Sigmoid colon (tissue), 7 donors: ENCODE measurements around the gene ANGPTL8. TPM values are rescaled to one million over a fixed set of nuclear protein-coding genes. Genes with fewer than 3 reads are reported as not detected.
A peak's percentile ranks its signal among the peaks of the same experiment; 100 is the strongest.

Experiments used
- DNase-seq: peaks from one replicate; pipeline ENCODE4 v3.0.0-alpha.2; 2019
- H3K27ac ChIP-seq, 4 donors: fragments of 200-600 bp; sonication (generic); one replicate each; pipeline ENCODE4 v1.5.1; 2016 to 2019; ENCODE audit warnings: mild to moderate bottlenecking in 1 of 4
- H3K27me3 ChIP-seq, 3 donors: fragments of 200-600 bp; sonication (generic); one replicate each; pipeline ENCODE4 v1.5.1; 2019; ENCODE audit warnings: mild to moderate bottlenecking in 1 of 3
- H3K36me3 ChIP-seq, 4 donors: fragments of 200-600 bp; sonication (generic); one replicate each; pipeline ENCODE4 v1.5.1; 2016 to 2019
- H3K4me1 ChIP-seq, 4 donors: fragments of 200-600 bp; sonication (generic); one replicate each; pipeline ENCODE4 v1.5.1; 2017 to 2019
- H3K4me3 ChIP-seq, 4 donors: fragments of 200-600 bp; sonication (generic); one replicate each; pipeline ENCODE4 v1.5.1; 2017 to 2019; ENCODE audit warnings: mild to moderate bottlenecking in 2 of 4, moderate library complexity in 1 of 4
- H3K9me3 ChIP-seq, 4 donors: fragments of 200-600 bp in 3 of 4; sonication (generic) in 3 of 4; one replicate each; pipeline versions ENCODE4 v1.5.1 to v1.6.1; 2013 to 2019
- CTCF ChIP-seq, 4 experiments: fragments of 450-650 bp in 3 of 4; fragments of 200-600 bp in 1 of 4; IDR thresholded peaks; one replicate each; pipeline ENCODE4 v1.5.1; 2016 to 2019; ENCODE audit warnings: antibody characterized with exemption in 4 of 4, mild to moderate bottlenecking in 3 of 4, moderate library complexity in 2 of 4
- EP300 ChIP-seq, 4 donors: sonication (generic); formaldehyde crosslinking; IDR thresholded peaks; one replicate each; pipeline ENCODE4 v1.6.1; 2017; ENCODE audit warnings: antibody characterized with exemption in 4 of 4
- POLR2A ChIP-seq, 2 donors: fragments of 450-650 bp; IDR thresholded peaks; one replicate each; pipeline ENCODE4 v1.6.1; 2016; ENCODE audit warnings: antibody characterized with exemption in 2 of 2, mild to moderate bottlenecking in 2 of 2, moderate library complexity in 2 of 2
- POLR2AphosphoS5 ChIP-seq, 4 donors: sonication (generic); formaldehyde crosslinking; IDR thresholded peaks; one replicate each; pipeline ENCODE4 v1.6.1; 2017; ENCODE audit warnings: antibody characterized with exemption in 4 of 4
- WGBS, 2 donors: extraction: QIAGEN DNeasy Blood & Tissue Kit; methylation state at CpG; one replicate each; pipeline ENCODE4 v1.1.7; 2013; 5-methylcytosine and 5-hydroxymethylcytosine counted together
- intact Hi-C: fragments of 100-400 bp; cut with DNase I; formaldehyde crosslinking; loops from one replicate; pipeline ENCODE4 v1.15.1; 2023
- polyA plus RNA-seq, 3 donors: library from polyadenylated mRNA; stranded (reverse); fragments of 200-250 nt; gene quantifications; one replicate each; pipeline ENCODE4 v1.2.3, GENCODE V29; 2013
- total RNA-seq, 4 donors: library from RNA; depleted of rRNA; stranded (reverse); fragments of >200 nt; gene quantifications; one replicate each; pipeline ENCODE4 v1.1.0, GENCODE V29; 2016
- donor health status: healthy with polysubstance abuse.
- donor health status: Bipolar disorder and iron deficiency.
- donor health status: healthy.

Gene ANGPTL8
- total and polyA plus RNA-seq, 7 donors, result 8.1 TPM; not detected in 6

DNA sequence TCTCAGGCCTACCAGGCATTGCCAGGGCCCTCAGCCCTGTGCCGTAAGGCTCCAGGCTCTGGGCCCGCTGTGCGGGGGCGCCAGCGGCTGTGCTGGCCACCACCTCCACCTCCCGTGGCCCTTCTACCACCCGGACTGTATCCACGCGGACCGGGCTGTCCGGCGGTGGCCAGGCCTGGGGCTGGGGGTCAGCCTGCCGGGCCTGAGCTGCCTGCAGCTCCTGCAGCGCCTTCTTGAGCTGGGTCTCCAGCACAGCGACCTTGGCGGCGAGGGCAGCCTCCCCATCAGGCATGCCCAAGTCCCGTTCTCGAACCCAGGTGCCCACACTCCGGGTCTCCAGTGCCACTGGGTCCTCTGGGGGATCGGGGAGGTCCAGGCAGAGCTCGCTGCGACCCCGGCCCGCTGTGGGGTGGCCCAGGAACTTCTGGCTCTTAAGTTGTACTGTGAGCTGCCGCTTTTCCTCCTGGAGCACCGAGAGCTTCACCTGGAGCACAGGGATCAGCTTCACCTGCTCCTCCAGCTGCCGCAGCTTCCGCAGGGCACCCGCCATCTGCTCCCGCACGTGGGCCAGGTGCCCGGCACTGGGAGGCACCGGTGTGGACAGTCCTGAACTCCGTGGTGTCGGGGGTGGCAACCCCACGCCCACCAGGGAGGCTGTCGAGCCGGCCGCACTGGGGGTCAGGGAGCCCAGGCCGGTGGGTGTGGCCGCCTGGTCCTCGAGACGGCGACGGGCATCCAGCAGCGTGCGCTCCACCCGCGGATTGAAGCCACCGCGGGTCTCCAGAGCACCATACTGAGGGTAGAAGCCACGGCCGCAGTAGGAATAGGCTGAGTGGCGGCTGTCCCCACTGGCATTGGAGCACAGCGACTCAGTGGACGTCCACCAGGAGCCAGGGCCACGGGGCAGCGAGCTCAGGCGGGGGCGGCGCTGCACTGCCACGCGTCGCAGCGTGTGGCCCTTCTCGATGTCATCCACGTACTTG, 46.2 kb upstream of the ANGPTL8 start:
- H3K9me3 ChIP-seq, result no peaks in the 10 kb centered on the region
- no peak for DNase-seq
- H3K27me3 ChIP-seq, result no peaks in the 10 kb centered on the region
- peak overlapping the region; percentile 10 to 85 (median 74) for H3K4me3 ChIP-seq
- peaks cover 0 to 82% (median 77%) of the 10 kb centered on the region in 4 donors for H3K4me1 ChIP-seq
- peak overlapping the region; percentile 91 to 98 (median 94) for H3K27ac ChIP-seq
- intact Hi-C loops, result no loop called here
- TF ChIP-seq EP300 (IDR thresholded peaks at IDR 0.05) (no peak), POLR2A (IDR thresholded peaks at IDR 0.05) (no peak), POLR2AphosphoS5 (IDR thresholded peaks at IDR 0.05) (no peak), CTCF (IDR thresholded peaks at IDR 0.05) (no peak)
- 94% methylated on average over 68 of the region's 68 CpGs for WGBS, 2 donors
- H3K36me3 ChIP-seq, result peaks cover 17 to 55% (median 33%) of the 10 kb centered on the region in 4 donors

DNA sequence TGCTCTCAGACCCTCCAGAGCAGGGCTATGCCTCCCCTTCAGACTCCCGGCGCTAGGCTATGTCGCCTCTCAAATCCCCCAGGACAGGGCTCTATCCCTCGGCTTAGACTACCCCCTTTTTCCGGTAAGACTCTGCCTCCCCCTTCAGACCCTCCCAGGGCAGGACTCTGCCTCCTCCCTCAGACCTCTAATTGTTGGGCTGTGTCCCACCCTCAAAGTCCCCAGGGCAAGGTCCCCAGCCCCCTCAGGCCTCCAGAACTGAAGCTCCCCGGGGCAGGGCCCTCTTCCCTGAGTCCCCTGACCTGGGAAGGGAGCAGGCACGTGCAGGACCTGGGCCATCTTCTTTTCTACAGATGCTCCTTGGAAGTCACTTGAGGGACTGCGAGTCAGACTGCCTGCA, 45.2 kb upstream of the ANGPTL8 start:
- DNase-seq, result no peak
- H3K27ac ChIP-seq, result peak overlapping the region; percentile 91 to 98 (median 94)
- no peak for TF ChIP-seq EP300 (IDR thresholded peaks at IDR 0.05)
- no peak for TF ChIP-seq POLR2AphosphoS5 (IDR thresholded peaks at IDR 0.05)
- H3K4me1 ChIP-seq, result peaks cover 0 to 82% (median 77%) of the 10 kb centered on the region in 4 donors
- peak overlapping the region; percentile 52 to 85 (median 74) for H3K4me3 ChIP-seq
- H3K27me3 ChIP-seq, result no peaks in the 10 kb centered on the region
- no peaks in the 10 kb centered on the region for H3K9me3 ChIP-seq
- peaks cover 17 to 46% (median 28%) of the 10 kb centered on the region in 4 donors for H3K36me3 ChIP-seq
- intact Hi-C loops, result loop anchor here (2.0 kb wide), 1 partner anchor 29 kb away; no protein-coding TSS in a partner anchor
- WGBS, 2 donors, result 81 to 86% methylated on average over 8 of the region's 8 CpGs

GRCh38 chr19:11194656-11195558, 44.5 kb upstream of the ANGPTL8 start:
- Histone ChIP-seq H3K9me3 (no peaks in the 10 kb centered on the region), H3K27ac (peak overlapping the region; percentile 91 to 98 (median 94)), H3K36me3 (peaks cover 17 to 46% (median 28%) of the 10 kb centered on the region in 4 donors), H3K27me3 (no peaks in the 10 kb centered on the region), H3K4me3 (peak overlapping the region; percentile 52 to 85 (median 74)), H3K4me1 (peaks cover 0 to 80% (median 72%) of the 10 kb centered on the region in 4 donors)
- intact Hi-C loops, result loop anchor here (2.0 kb wide), 1 partner anchor 30 kb away; no protein-coding TSS in a partner anchor
- peak; percentile 82 for DNase-seq
- TF ChIP-seq CTCF (IDR thresholded peaks at IDR 0.05), result no peak
- TF ChIP-seq POLR2AphosphoS5 (IDR thresholded peaks at IDR 0.05), result peak in 1 of 4 donors; percentile 30
- TF ChIP-seq EP300 (IDR thresholded peaks at IDR 0.05), result no peak
- no peak for TF ChIP-seq POLR2A (IDR thresholded peaks at IDR 0.05)
- WGBS, 2 donors, result 32 to 64% methylated on average over 20 of the region's 20 CpGs

- intact Hi-C loops, result loop anchor here (2.0 kb wide), 1 partner anchor 31 kb away; no protein-coding TSS in a partner anchor
- H3K36me3 ChIP-seq, result peaks cover 13 to 46% (median 26%) of the 10 kb centered on the region in 4 donors
- WGBS, 2 donors, result 71 to 84% methylated on average over 12 of the region's 12 CpGs
These were observed 43.7 kb upstream of the ANGPTL8 start for GRCh38 chr19:11195681-11196080.

More at GRCh38 chr19:11195681-11196080, 43.7 kb upstream of the ANGPTL8 start:
- Histone ChIP-seq H3K27me3 (no peaks in the 10 kb centered on the region), H3K4me1 (peaks cover 0 to 72% (median 64%) of the 10 kb centered on the region in 4 donors), H3K4me3 (peak overlapping the region; percentile 52 to 85 (median 74)), H3K9me3 (no peaks in the 10 kb centered on the region), H3K27ac (peak overlapping the region; percentile 91 to 98 (median 94))
- no peak for DNase-seq
- no peak for TF ChIP-seq EP300 (IDR thresholded peaks at IDR 0.05)
- TF ChIP-seq CTCF (IDR thresholded peaks at IDR 0.05), result no peak
- TF ChIP-seq POLR2AphosphoS5 (IDR thresholded peaks at IDR 0.05), result no peak
